Right cardiac atrium (tissue), 5 donors: ENCODE measurements around the gene KDM5C. TPM values are rescaled to one million over a fixed set of nuclear protein-coding genes. Genes with fewer than 3 reads are reported as not detected.

Experiments used
- ATAC-seq, 2 donors: fragments of 200-7000 bp; cut with Tn5 transposase; one replicate each; pipeline versions ENCODE4 v1.8.0 to v1.9.1; 2020; ENCODE audit warnings: moderate library complexity in 2 of 2, mild to moderate bottlenecking in 1 of 2
- DNase-seq, 3 donors: peaks; one replicate each; pipeline ENCODE4 v3.0.0-alpha.2; 2020
- H3K27ac ChIP-seq: one replicate; pipeline ENCODE4 v1.5.1; 2013; ENCODE audit warnings: mild to moderate bottlenecking, low read length, control low read depth, moderate library complexity
- H3K27me3 ChIP-seq: one replicate; pipeline ENCODE4 v1.6.1; 2013; ENCODE audit not compliant: control insufficient read depth, insufficient read depth
- H3K4me1 ChIP-seq: one replicate; pipeline ENCODE4 v1.6.1; 2013; ENCODE audit warnings: low read length; ENCODE audit not compliant: control insufficient read depth, insufficient read depth
- H3K4me3 ChIP-seq: one replicate; pipeline ENCODE4 v1.5.1; 2013; ENCODE audit warnings: low read length, control low read depth
- H3K9me3 ChIP-seq: one replicate; pipeline ENCODE4 v1.6.1; 2013; ENCODE audit warnings: low read length; ENCODE audit not compliant: control insufficient read depth
- WGBS: extraction: QIAGEN DNeasy Blood & Tissue Kit; methylation state at CpG from one replicate; pipeline ENCODE4 v1.1.7; 2013; 5-methylcytosine and 5-hydroxymethylcytosine counted together
- intact Hi-C, 4 donors: fragments of 100-400 bp; cut with DNase I; formaldehyde crosslinking; loops; one replicate each; pipeline versions ENCODE4 v1.11.0 to v1.14.0; 2022 to 2023
- polyA plus RNA-seq: library from polyadenylated mRNA; stranded (reverse); fragments of 200-250 nt; gene quantifications from one replicate; pipeline ENCODE4 v1.2.3, GENCODE V29; 2013
- total RNA-seq, 4 donors: library from RNA; stranded (reverse); fragmentation: NEBNext Ultra II Directional; extraction: Animal tissue kit (Norgen Biotek cat#: 25700); gene quantifications; one replicate each; pipeline ENCODE4 v1.2.1, GENCODE V29; 2021
- donor health status: healthy with polysubstance abuse.
- donor health status: DM: no; HTN: yes; CAD: no.
- donor health status: DM: no; HTN: no; CAD: no.
- donor health status: DM: no; HTN: yes; CAD: no; lungs with severe emphysema.
- donor health status: DM: yes; HTN: yes; CAD: no.

KDM5C gene
- total and polyA plus RNA-seq, 5 donors = 23.4 to 61.6 (median 41.8) TPM

- H3K4me3 ChIP-seq = no peak overlapping the region
- DNase-seq (no peak), ATAC-seq (no peak)
- H3K4me1 ChIP-seq = no peaks in the 10 kb centered on the region
- intact Hi-C loops = no loop called here
- no peaks in the 10 kb centered on the region for H3K9me3 ChIP-seq
- no peak overlapping the region for H3K27ac ChIP-seq
- H3K27me3 ChIP-seq = no peaks in the 10 kb centered on the region
- 83% methylated on average over 5 of the region's 5 CpGs for WGBS
These were observed 5.1 kb upstream of the KDM5C start for GRCh38 chrX:53230116-53230515.

GRCh38 chrX:53227224-53227765 is 2.3 kb upstream of the KDM5C start:
- H3K27ac ChIP-seq = no peak overlapping the region

GRCh38 chrX:53223955-53224859 is 800 bp downstream of the KDM5C start:
- Histone ChIP-seq H3K27ac (peak overlapping the region; percentile 86), H3K27me3 (no peaks in the 10 kb centered on the region), H3K9me3 (no peaks in the 10 kb centered on the region), H3K4me3 (peak overlapping the region; percentile 96), H3K4me1 (peaks cover 7% of the 10 kb centered on the region)
- under 1% methylated on average over 39 of the region's 40 CpGs for WGBS
- peak in 1 of 3 donors; percentile 39 for DNase-seq
- intact Hi-C loops = no loop called here
- peak in 1 of 2 donors; percentile 9 for ATAC-seq

More at GRCh38 chrX:53227224-53227765, 2.3 kb upstream of the KDM5C start:
- ATAC-seq (no peak), DNase-seq (no peak)
- H3K4me3 ChIP-seq = no peak overlapping the region
- H3K27me3 ChIP-seq = no peaks in the 10 kb centered on the region
- WGBS = 81% methylated on average over 7 of the region's 7 CpGs
- intact Hi-C loops = no loop called here
- H3K4me1 ChIP-seq = peaks cover 7% of the 10 kb centered on the region
- H3K9me3 ChIP-seq = no peaks in the 10 kb centered on the region

GRCh38 chrX:53223068-53223693 is 1.8 kb downstream of the KDM5C start:
- H3K9me3 ChIP-seq = no peaks in the 10 kb centered on the region
- no peak for ATAC-seq
- intact Hi-C loops = no loop called here
- H3K4me1 ChIP-seq = peaks cover 7% of the 10 kb centered on the region
- H3K27me3 ChIP-seq = no peaks in the 10 kb centered on the region
- DNase-seq = no peak
- WGBS = 39% methylated on average over 2 of the region's 2 CpGs
- H3K4me3 ChIP-seq = peak overlapping the region; percentile 96
- no peak overlapping the region for H3K27ac ChIP-seq

GRCh38 chrX:53211391-53211978 is 13.5 kb downstream of the KDM5C start:
- Histone ChIP-seq H3K27ac (no peak overlapping the region), H3K4me3 (no peak overlapping the region), H3K9me3 (no peaks in the 10 kb centered on the region), H3K27me3 (no peaks in the 10 kb centered on the region), H3K4me1 (no peaks in the 10 kb centered on the region)
- ATAC-seq (no peak), DNase-seq (no peak)
- WGBS = 84% methylated on average over 9 of the region's 9 CpGs
- intact Hi-C loops = no loop called here

GRCh38 chrX:53196678-53197077 is 28.3 kb downstream of the KDM5C start:
- Histone ChIP-seq H3K27ac (no peak overlapping the region), H3K9me3 (no peaks in the 10 kb centered on the region), H3K27me3 (no peaks in the 10 kb centered on the region), H3K4me3 (no peak overlapping the region), H3K4me1 (no peaks in the 10 kb centered on the region)
- ATAC-seq = no peak
- WGBS = 92% methylated on average over 12 of the region's 12 CpGs
- DNase-seq = no peak
- intact Hi-C loops = no loop called here

- ATAC-seq = no peak
- DNase-seq = no peak
- Histone ChIP-seq H3K27me3 (no peaks in the 10 kb centered on the region), H3K27ac (no peak overlapping the region), H3K4me3 (no peak overlapping the region), H3K9me3 (no peaks in the 10 kb centered on the region), H3K4me1 (no peaks in the 10 kb centered on the region)
- intact Hi-C loops = no loop called here
- WGBS = 68% methylated on average over 2 of the region's 2 CpGs
These were observed 29.6 kb downstream of the KDM5C start for GRCh38 chrX:53195401-53195800.

GRCh38 chrX:53194308-53194707 is 30.7 kb downstream of the KDM5C start:
- Histone ChIP-seq H3K9me3 (no peaks in the 10 kb centered on the region), H3K27me3 (no peaks in the 10 kb centered on the region), H3K4me1 (no peaks in the 10 kb centered on the region), H3K4me3 (no peak overlapping the region), H3K27ac (no peak overlapping the region)
- intact Hi-C loops = no loop called here
- ATAC-seq (no peak), DNase-seq (no peak)
- 94% methylated on average over 16 of the region's 16 CpGs for WGBS

GRCh38 chrX:53193093-53193492 is 31.9 kb downstream of the KDM5C start:
- intact Hi-C loops = no loop called here
- H3K9me3 ChIP-seq = no peaks in the 10 kb centered on the region
- H3K27ac ChIP-seq = no peak overlapping the region
- no peak for ATAC-seq
- peak in 1 of 3 donors; percentile 46 for DNase-seq
- H3K4me3 ChIP-seq = no peak overlapping the region
- no peaks in the 10 kb centered on the region for H3K27me3 ChIP-seq
- no peaks in the 10 kb centered on the region for H3K4me1 ChIP-seq
- 92% methylated on average over 16 of the region's 16 CpGs for WGBS

- peak; percentile 17 to 24 for ATAC-seq
- Histone ChIP-seq H3K27ac (no peak overlapping the region), H3K9me3 (no peaks in the 10 kb centered on the region), H3K4me3 (no peak overlapping the region), H3K4me1 (no peaks in the 10 kb centered on the region), H3K27me3 (no peaks in the 10 kb centered on the region)
- 61% methylated on average over 6 of the region's 6 CpGs for WGBS
- intact Hi-C loops = loop anchor here in 1 of 4 donors (2.0 kb wide), 1 partner anchor 22 kb away; no protein-coding TSS in a partner anchor
- DNase-seq = no peak
These were observed 34.5 kb downstream of the KDM5C start for GRCh38 chrX:53190363-53190960.
